HG03159 (cell line): ENCODE results near the gene OSBPL3.
"Not testable (repeated sequence)": the region's sequence is repeated elsewhere in the genome, so short reads cannot be mapped to it uniquely, and the experiment has no call there.

Experiments
- ATAC-seq: cut with Tn5 transposase; IDR thresholded peaks from one replicate; pipeline ENCODE4 v1.9.1; 2021; ENCODE audit warnings: mild to moderate bottlenecking, moderate library complexity; ENCODE audit not compliant: unreplicated experiment

Gene OSBPL3

GRCh38 chr7:24979863-24980533 is at the start of gene OSBPL3:
OSBPL3 (minus strand) TSS chr7:24980178; CDS start chr7:24892472, 87,706 bp downstream.
- peak; percentile 65 for ATAC-seq

GRCh38 chr7:25029075-25029474 is 49.1 kb upstream of the OSBPL3 start:
- ATAC-seq, result no peak

- ATAC-seq, result no peak
Observed at GRCh38 chr7:25028370-25029021, 48.5 kb upstream of the OSBPL3 start.

- ATAC-seq, result no peak
Observed at GRCh38 chr7:25026156-25026555, 46.2 kb upstream of the OSBPL3 start.

- ATAC-seq, result no peak
Observed at GRCh38 chr7:25025218-25025671, 45.3 kb upstream of the OSBPL3 start.

- no peak for ATAC-seq
Observed at GRCh38 chr7:25024066-25024465, 44.1 kb upstream of the OSBPL3 start.

GRCh38 chr7:25017671-25018070 is 37.7 kb upstream of the OSBPL3 start:
- not testable (repeated sequence) for ATAC-seq

- no peak for ATAC-seq
Observed at GRCh38 chr7:25014756-25015155, 34.8 kb upstream of the OSBPL3 start.

GRCh38 chr7:25012710-25013109 is 32.7 kb upstream of the OSBPL3 start:
- ATAC-seq, result not testable (repeated sequence)

GRCh38 chr7:25012254-25012653 is 32.3 kb upstream of the OSBPL3 start:
- ATAC-seq, result no peak

- ATAC-seq, result no peak
Observed at GRCh38 chr7:25009257-25009656, 29.3 kb upstream of the OSBPL3 start.

- no peak for ATAC-seq
Observed at GRCh38 chr7:25007668-25008067, 27.7 kb upstream of the OSBPL3 start.

- no peak for ATAC-seq
Observed at GRCh38 chr7:25006276-25006675, 26.3 kb upstream of the OSBPL3 start.

GRCh38 chr7:25005658-25006057 is 25.7 kb upstream of the OSBPL3 start:
- ATAC-seq, result no peak

- ATAC-seq, result no peak
Observed at GRCh38 chr7:25002786-25003185, 22.8 kb upstream of the OSBPL3 start.

GRCh38 chr7:24995466-24995865 is 15.5 kb upstream of the OSBPL3 start:
- ATAC-seq, result no peak

- ATAC-seq, result no peak
Observed at GRCh38 chr7:24992314-24992713, 12.3 kb upstream of the OSBPL3 start.

- no peak for ATAC-seq
Observed at GRCh38 chr7:24991353-24991752, 11.4 kb upstream of the OSBPL3 start.

- no peak for ATAC-seq
Observed at GRCh38 chr7:24987331-24987842, 7.4 kb upstream of the OSBPL3 start.

- ATAC-seq, result no peak
Observed at GRCh38 chr7:24982917-24983316, 2.9 kb upstream of the OSBPL3 start.

GRCh38 chr7:24981171-24981951 is 1.4 kb upstream of the OSBPL3 start:
- no peak for ATAC-seq
